HepG2 (cell line): ENCODE results near the gene HEXA. TPM values are rescaled to one million over a fixed set of nuclear protein-coding genes. Genes with fewer than 3 reads are reported as not detected.

Source experiments
- ATAC-seq: fragments of 200-7000 bp; cut with Tn5 transposase; 3 replicates; pipeline ENCODE4 v1.9.1; 2020; ENCODE audit warnings: mild to moderate bottlenecking, moderate library complexity
- BruUV-seq: library from RNA; stranded (reverse); fragments of 400-500 nt; replicated peaks from 2 replicates; lab custom pipeline; 2021; lab: Mats Ljungman, UMichigan
- CTCF ChIA-PET: fragments of 300-600 bp; formaldehyde crosslinking; extraction: SDS; loops from one replicate; lab custom pipeline; 2021; ENCODE audit warnings: low total read pairs, inconsistent platforms, low intra/inter-chr PET ratio; lab: Yijun Ruan, JAX
- POLR2A ChIA-PET: fragments of 350-600 bp; sonication (Branson Sonifier 250); formaldehyde crosslinking; loops from one replicate; lab custom pipeline; 2020; ENCODE audit warnings: antibody characterized with exemption, inconsistent platforms; lab: Yijun Ruan, JAX
- DNase-seq: peaks from one replicate; pipeline ENCODE4 v3.0.0-alpha.2; 2015; ENCODE audit warnings: low spot score
- FAIRE-seq: peaks from 3 replicates; lab custom pipeline; 2011; peaks lifted over from hg19 to GRCh38; lab: Jason Lieb, UNC
- H2AFZ ChIP-seq: one replicate; pipeline ENCODE4 v1.6.1; 2011; ENCODE audit warnings: low read length, inconsistent platforms
- H3K27ac ChIP-seq: fragments of 300-600 bp; 3 replicates; pipeline ENCODE4 v1.8.0; 2011; ENCODE audit warnings: mixed run types, mild to moderate bottlenecking, mixed read lengths, low read length, inconsistent platforms; ENCODE audit not compliant: insufficient read depth; ENCODE audit errors: extremely low read length
- H3K27me3 ChIP-seq, 2 experiments: fragments of 200-600 bp in 1 of 2; 2 replicates in 1 of 2; 3 replicates in 1 of 2; pipeline versions ENCODE4 v1.6.0 to v1.8.0; 2011; ENCODE audit warnings: low read length in 2 of 2, mild to moderate bottlenecking in 2 of 2, moderate library complexity in 2 of 2, inconsistent platforms in 1 of 2; ENCODE audit not compliant: insufficient read depth in 2 of 2, control insufficient read depth in 1 of 2
- H3K36me3 ChIP-seq, 2 experiments: fragments of 200-600 bp in 1 of 2; replicated peaks in 1 of 2; 2 replicates in 1 of 2; 3 replicates in 1 of 2; pipeline versions ENCODE4 v1.5.1 to v1.8.0; 2011; ENCODE audit warnings: low read length in 2 of 2, inconsistent platforms in 1 of 2; ENCODE audit not compliant: insufficient read depth in 2 of 2, control insufficient read depth in 1 of 2
- H3K4me1 ChIP-seq: 2 replicates; pipeline ENCODE4 v1.5.1; 2012; ENCODE audit warnings: low read length, inconsistent platforms; ENCODE audit not compliant: insufficient read depth
- H3K4me2 ChIP-seq: 2 replicates; pipeline ENCODE4 v1.6.0; 2011; ENCODE audit warnings: low read depth, low read length, inconsistent platforms
- H3K4me3 ChIP-seq, 3 experiments: fragments of 200-600 bp in 1 of 3; sonication (generic), shearing (Covaris generic) in 1 of 3; replicated peaks in 1 of 3; 2 replicates each; pipeline ENCODE4 v1.5.1; 2011 to 2016; ENCODE audit warnings: low read length in 3 of 3, inconsistent platforms in 2 of 3, low read depth in 2 of 3, mild to moderate bottlenecking in 2 of 3, control low read depth in 1 of 3, mixed read lengths in 1 of 3; ENCODE audit not compliant: insufficient read depth in 1 of 3
- H3K79me2 ChIP-seq: one replicate; pipeline ENCODE4 v1.6.1; 2011; ENCODE audit warnings: low read length, inconsistent platforms; ENCODE audit not compliant: insufficient read depth
- H3K9ac ChIP-seq: 2 replicates; pipeline ENCODE4 v1.6.0; 2011; ENCODE audit warnings: mild to moderate bottlenecking, low read depth, low read length, inconsistent platforms; ENCODE audit not compliant: insufficient read depth
- H3K9me3 ChIP-seq: 2 replicates; pipeline ENCODE4 v1.5.1; 2012; ENCODE audit warnings: mild to moderate bottlenecking, low read length
- H4K20me1 ChIP-seq: 2 replicates; pipeline ENCODE4 v1.6.0; 2011; ENCODE audit warnings: inconsistent platforms, mild to moderate bottlenecking, low read length, moderate library complexity; ENCODE audit not compliant: insufficient read depth
- CEBPB ChIP-seq: IDR thresholded peaks from 2 replicates; pipeline ENCODE4 v1.6.1; 2011; ENCODE audit warnings: low read depth, low read length, improper control_type of control experiment, borderline replicate concordance
- EP300 ChIP-seq, 3 experiments: sonication (generic) in 1 of 3; formaldehyde crosslinking in 1 of 3; IDR thresholded peaks; 2 replicates each; pipeline versions ENCODE4 v1.5.1 to v1.6.1; 2011 to 2020; ENCODE audit warnings: low read depth in 2 of 3, low read length in 2 of 3, borderline replicate concordance in 1 of 3, improper control_type of control experiment in 1 of 3, mild to moderate bottlenecking in 1 of 3, missing genetic modification reagents in 1 of 3, moderate library complexity in 1 of 3
- ERF ChIP-seq: IDR thresholded peaks from 2 replicates; pipeline ENCODE4 v1.6.1; 2018; ENCODE audit warnings: missing biosample characterization, missing genetic modification reagents
- HDAC1 ChIP-seq: sonication (generic); formaldehyde crosslinking; IDR thresholded peaks from 2 replicates; pipeline ENCODE4 v1.5.1; 2020; ENCODE audit warnings: mild to moderate bottlenecking, missing genetic modification reagents
- HDAC2 ChIP-seq: sonication (generic); formaldehyde crosslinking; IDR thresholded peaks from 2 replicates; pipeline ENCODE4 v1.4.0; 2020; ENCODE audit warnings: missing genetic modification reagents
- HMGA1 ChIP-seq: sonication (generic); formaldehyde crosslinking; conservative IDR thresholded peaks from 2 replicates; pipeline ENCODE4 v1.4.0; 2020; ENCODE audit warnings: missing genetic modification reagents
- HMGXB4 ChIP-seq, 2 experiments: sonication (generic) in 1 of 2; formaldehyde crosslinking in 1 of 2; IDR thresholded peaks; 2 replicates each; pipeline versions ENCODE4 v1.4.0 to v1.6.1; 2018 to 2020; ENCODE audit warnings: missing genetic modification reagents in 2 of 2, borderline replicate concordance in 1 of 2, low read depth in 1 of 2, mild to moderate bottlenecking in 1 of 2, missing biosample characterization in 1 of 2
- HNF4A ChIP-seq: sonication (generic); formaldehyde crosslinking; IDR thresholded peaks from 2 replicates; pipeline ENCODE4 v1.4.0; 2020; ENCODE audit warnings: missing genetic modification reagents
- HOMEZ ChIP-seq: IDR thresholded peaks from 2 replicates; pipeline ENCODE4 v1.6.1; 2016; ENCODE audit warnings: low read depth
- KAT8 ChIP-seq: IDR thresholded peaks from 2 replicates; pipeline ENCODE4 v1.6.1; 2016; ENCODE audit warnings: missing genetic modification reagents, missing compliant biosample characterization
- POLR2A ChIP-seq, 2 experiments: IDR thresholded peaks; 2 replicates each; pipeline ENCODE4 v1.6.1; 2011; ENCODE audit warnings: low read depth in 2 of 2, low read length in 2 of 2, mild to moderate bottlenecking in 1 of 2, moderate library complexity in 1 of 2; ENCODE audit not compliant: insufficient read depth in 1 of 2
- RXRB ChIP-seq: IDR thresholded peaks from 2 replicates; pipeline ENCODE4 v1.6.1; 2016; ENCODE audit warnings: borderline replicate concordance, missing genetic modification reagents, missing compliant biosample characterization
- WIZ ChIP-seq: sonication (generic); formaldehyde crosslinking; IDR thresholded peaks from 2 replicates; pipeline ENCODE4 v1.5.1; 2020; ENCODE audit warnings: mild to moderate bottlenecking, missing genetic modification reagents
- ZMYM3 ChIP-seq: sonication (generic); formaldehyde crosslinking; IDR thresholded peaks from 2 replicates; pipeline ENCODE4 v1.5.1; 2020; ENCODE audit warnings: mild to moderate bottlenecking, missing genetic modification reagents
- ZNF160 ChIP-seq: sonication (generic); formaldehyde crosslinking; IDR thresholded peaks from 2 replicates; pipeline ENCODE4 v1.8.0; 2022; ENCODE audit warnings: mild to moderate bottlenecking, inconsistent platforms, missing genetic modification reagents
- ZNF264 ChIP-seq: sonication (generic); formaldehyde crosslinking; IDR thresholded peaks from 2 replicates; pipeline ENCODE4 v1.4.0; 2020; ENCODE audit warnings: missing genetic modification reagents
- ZNF331 ChIP-seq: sonication (generic); formaldehyde crosslinking; IDR thresholded peaks from 2 replicates; pipeline ENCODE4 v1.4.0; 2020; ENCODE audit warnings: missing genetic modification reagents
- ZNF614 ChIP-seq: IDR thresholded peaks from 2 replicates; pipeline ENCODE4 v1.6.1; 2018; ENCODE audit warnings: missing biosample characterization, missing genetic modification reagents, inconsistent platforms, borderline replicate concordance
- ZNF644 ChIP-seq: IDR thresholded peaks from 2 replicates; pipeline ENCODE4 v1.6.1; 2016; ENCODE audit warnings: low read depth
- ZNF772 ChIP-seq: sonication (generic); formaldehyde crosslinking; IDR thresholded peaks from 2 replicates; pipeline ENCODE4 v1.5.0; 2020; ENCODE audit warnings: mild to moderate bottlenecking, missing genetic modification reagents
- ZNF788 ChIP-seq: sonication (generic); formaldehyde crosslinking; IDR thresholded peaks from 2 replicates; pipeline ENCODE4 v1.5.0; 2020; ENCODE audit warnings: mild to moderate bottlenecking, missing genetic modification reagents, borderline replicate concordance
- ZNF879 ChIP-seq: sonication (generic); formaldehyde crosslinking; IDR thresholded peaks from 2 replicates; pipeline ENCODE4 v1.8.1; 2023; ENCODE audit warnings: missing genetic modification reagents
- WGBS: methylation state at CpG from one replicate; pipeline ENCODE4 v1.1.6; 2017; ENCODE audit warnings: low lambda C conversion rate; 5-methylcytosine and 5-hydroxymethylcytosine counted together
- in situ Hi-C: cut with HindIII; loops from 2 replicates; pipeline ENCODE4 v1.10.0; 2017; ENCODE audit warnings: low pct_unique_long_range_greater_than_20kb; ENCODE audit not compliant: extremely low pct_ligation_motif_present
- intact Hi-C: fragments of 100-400 bp; cut with micrococcal nuclease; formaldehyde crosslinking; loops from one replicate; pipeline ENCODE4 v1.10.0; 2022; ENCODE audit not compliant: unreplicated experiment
- polyA plus RNA-seq, 8 experiments: library from polyadenylated mRNA; depleted of rRNA in 3 of 8; stranded (reverse) in 7 of 8; unstranded in 1 of 8; fragments of >200 nt; fragmentation: Illumina TruSeq in 4 of 8; extraction: Trizol in 4 of 8; gene quantifications; 2 replicates each; pipeline versions ENCODE4 v1.2.1 to v1.2.3, GENCODE V29; 2011 to 2016; ENCODE audit warnings: low read depth in 4 of 8, missing spikeins in 1 of 8, mixed read lengths in 1 of 8; ENCODE audit not compliant: insufficient read depth in 1 of 8
- total RNA-seq, 5 experiments: library from RNA; depleted of rRNA; stranded (reverse); fragments of >200 nt; fragmentation: Illumina TruSeq; extraction: Trizol; gene quantifications; 2 replicates each; pipeline ENCODE4 v1.2.3, GENCODE V29; 2016; ENCODE audit warnings: low read depth in 1 of 5

The HEXA gene
- total and polyA plus RNA-seq, 2 of the 13 experiments (the other 11 are each of a cell fraction or from before 2014, with no cell fraction given) = 106 to 219 TPM

- H4K20me1 ChIP-seq = no peaks in the 10 kb centered on the region
- in situ Hi-C loops = no loop called here
- peak overlapping the region in 1 of 3 experiments; percentile 18; a peak in 1 of 6 replicates for H3K4me3 ChIP-seq
- H3K27ac ChIP-seq = no peak overlapping the region
- peak overlapping the region; percentile 64 for H2AFZ ChIP-seq
- FAIRE-seq (peak; percentile 40), DNase-seq (peak; percentile 35), ATAC-seq (peak; percentile 89)
- ChIA-PET POLR2A (interaction anchor here (1.9 kb wide), 1 partner anchor 23 kb away, joined by 11 read pairs; the partner anchor contains the start of gene HEXA), CTCF (no interaction called here)
- H3K4me1 ChIP-seq = peaks cover 21% of the 10 kb centered on the region
- intact Hi-C loops = no loop called here
- BruUV-seq = no TSS peak
- H3K79me2 ChIP-seq = no peaks in the 10 kb centered on the region
- H3K9ac ChIP-seq = no peak overlapping the region; the same call in 1 of the 2 replicates
- H3K36me3 ChIP-seq = no peaks in the 10 kb centered on the region
- 57% methylated on average over 2 of the region's 7 CpGs for WGBS
- H3K9me3 ChIP-seq = no peaks in the 10 kb centered on the region
- peaks cover 0 to 9% of the 10 kb centered on the region in 2 experiments; a peak in 2 of 5 replicates for H3K27me3 ChIP-seq
- H3K4me2 ChIP-seq = peak overlapping the region; percentile 61
- TF ChIP-seq RXRB (CRISPR knock-in tag) = peak; percentile 60
- TF ChIP-seq ZNF644 (CRISPR knock-in tag) = peak; percentile 94
- TF ChIP-seq HMGXB4 (CRISPR knock-in tag; IDR thresholded peaks at IDR 0.05; ENCODE audit: borderline replicate concordance in 1 of 2, low read depth in 1 of 2) = peak in 1 of 2 experiments; percentile 43; a peak in 1 of 4 replicates
- 0 out of 4 replicates have a peak, but pooled peaks of 1 of the 2 experiments have one; percentile 31 for TF ChIP-seq EP300 (IDR thresholded peaks at IDR 0.05; ENCODE audit: low read depth in 2 of 2, low read length in 2 of 2)
- TF ChIP-seq EP300 (CRISPR knock-in tag; IDR thresholded peaks at IDR 0.05; ENCODE audit: borderline replicate concordance) = no peak
- TF ChIP-seq ZNF788 (CRISPR knock-in tag) = 0 out of 2 replicates have a peak, but pooled peaks have one; percentile 59
- TF ChIP-seq HDAC2 (CRISPR knock-in tag) = 0 out of 2 replicates have a peak, but pooled peaks have one; percentile 17
- TF ChIP-seq ZNF160 (CRISPR knock-in tag) = no peak
- peak; percentile 40; the same call in 1 of the 2 replicates for TF ChIP-seq ZNF772 (CRISPR knock-in tag)
- TF ChIP-seq POLR2A (IDR thresholded peaks at IDR 0.05; ENCODE audit: insufficient read depth in 1 of 2, low read depth in 2 of 2, low read length in 2 of 2) = no peak
- peak; percentile 35; the same call in 1 of the 2 replicates for TF ChIP-seq KAT8 (CRISPR knock-in tag)
- TF ChIP-seq ZNF879 = no peak
- TF ChIP-seq ERF = 0 out of 2 replicates have a peak, but pooled peaks have one; percentile 20
- no peak for TF ChIP-seq HMGA1 (CRISPR knock-in tag)
- TF ChIP-seq HOMEZ (CRISPR knock-in tag) = peak; percentile 39; the same call in 1 of the 2 replicates
- TF ChIP-seq ZNF331 (CRISPR knock-in tag) = peak; percentile 89
- TF ChIP-seq HDAC1 = peak; percentile 50; the same call in 1 of the 2 replicates
- TF ChIP-seq HNF4A (CRISPR knock-in tag) = peak; percentile 96
- TF ChIP-seq CEBPB = peak; percentile 81; the same call in 1 of the 2 replicates
- 0 out of 2 replicates have a peak, but pooled peaks have one; percentile 34 for TF ChIP-seq WIZ
- peak; percentile 53; the same call in 1 of the 2 replicates for TF ChIP-seq ZNF614
- TF ChIP-seq ZNF264 (CRISPR knock-in tag) = 0 out of 2 replicates have a peak, but pooled peaks have one; percentile 50
- TF ChIP-seq ZMYM3 = 0 out of 2 replicates have a peak, but pooled peaks have one; percentile 39
Measured at GRCh38 chr15:72398648-72399047, 22.8 kb upstream of the HEXA start.
